Measurements from ENCODE around the gene TOR4A.

TOR4A gene

GRCh38 chr9:137272241-137273094, 5.1 kb upstream of the TOR4A start:
- H3K9me3 ChIP-seq (replicated peaks in 1 of 2; ENCODE audit: control insufficient read depth in 2 of 2, insufficient read depth in 1 of 2, low read depth in 1 of 2, low read length in 2 of 2) = no peaks in the 10 kb centered on the region
- peak overlapping the region; percentile 14 for H3K27ac ChIP-seq (replicated peaks; ENCODE audit: low read length)
- H3K4me3 ChIP-seq (ENCODE audit: low read length in 2 of 2) = peak overlapping the region in 1 of 2 donors; percentile 18
- H4K91ac ChIP-seq (ENCODE audit: low read depth, low read length, poor library complexity) = no peak overlapping the region
- no peaks in the 10 kb centered on the region for H3K27me3 ChIP-seq (ENCODE audit: control insufficient read depth in 3 of 3, insufficient read depth in 3 of 3, low read depth in 1 of 3, low read length in 3 of 3)
- H2AK5ac ChIP-seq (ENCODE audit: low read depth, low read length) = no peak overlapping the region
- H2BK120ac ChIP-seq (ENCODE audit: low read depth, low read length) = no peak overlapping the region
- WGBS, 2 donors (ENCODE audit: extremely low coverage in 2 of 2, insufficient read length in 2 of 2, insufficient replicate concordance in 1 of 2) = no CpG with 5 or more reads among the region's 39 CpGs
- no peak for DNase-seq (ENCODE audit: low spot score)
- H2BK12ac ChIP-seq (ENCODE audit: low read length) = no peak overlapping the region
- H2BK15ac ChIP-seq (ENCODE audit: low read length) = no peak overlapping the region
- peak overlapping the region; percentile 71 for H2BK5ac ChIP-seq (ENCODE audit: low read length)
- no peak overlapping the region for H3K4me2 ChIP-seq (ENCODE audit: insufficient read depth, low read length, poor library complexity, severe bottlenecking)
- no peak overlapping the region for H3K4ac ChIP-seq (ENCODE audit: low read length)
- peaks cover 10 to 14% of the 10 kb centered on the region in 2 donors for H3K4me1 ChIP-seq (ENCODE audit: control insufficient read depth in 2 of 2, insufficient read depth in 1 of 2, low read depth in 1 of 2, low read length in 2 of 2)
- H3K18ac ChIP-seq (ENCODE audit: low read length) = no peak overlapping the region
- peak overlapping the region; percentile 63 for H3K9ac ChIP-seq (ENCODE audit: low read depth, low read length, poor library complexity)
- peaks cover 4% of the 10 kb centered on the region for H3K79me1 ChIP-seq (ENCODE audit: low read depth, low read length)
- peaks cover 26 to 59% of the 10 kb centered on the region in 2 donors for H3K36me3 ChIP-seq (replicated peaks in 1 of 2; ENCODE audit: control insufficient read depth in 2 of 2, insufficient read depth in 2 of 2, low read length in 2 of 2)
- no peak overlapping the region for H3K14ac ChIP-seq (ENCODE audit: low read length)
- H2AFZ ChIP-seq (ENCODE audit: low read length) = no peak overlapping the region
- H3K23ac ChIP-seq (ENCODE audit: low read depth, low read length, poor library complexity) = peak overlapping the region; percentile 80
- H4K8ac ChIP-seq (ENCODE audit: low read depth, low read length) = no peak overlapping the region

DNA sequence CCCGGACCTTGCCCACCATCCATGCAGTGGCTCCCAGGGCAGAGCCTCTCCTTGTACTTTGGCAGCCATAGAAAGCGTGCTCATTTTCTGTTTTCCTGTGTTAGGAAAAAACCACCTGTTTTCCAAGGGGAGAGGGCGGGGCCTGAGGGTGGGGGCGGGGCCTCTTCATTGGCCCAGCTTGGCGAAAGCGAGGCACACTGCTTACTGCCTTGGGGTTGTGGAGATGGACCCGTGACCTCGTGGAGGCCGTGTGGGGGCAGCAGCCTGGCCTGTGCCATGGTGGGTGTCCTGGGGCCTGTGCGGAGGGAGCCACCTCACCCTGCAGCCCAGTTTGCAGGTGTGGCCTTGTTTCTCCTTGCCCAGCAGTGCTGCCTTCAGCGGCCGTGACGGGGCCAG, 4.4 kb upstream of the TOR4A start:
- H3K36me3 ChIP-seq (replicated peaks in 1 of 2; ENCODE audit: control insufficient read depth in 2 of 2, insufficient read depth in 2 of 2, low read length in 2 of 2) = peaks cover 26 to 53% of the 10 kb centered on the region in 2 donors
- peak overlapping the region; percentile 53 for H2BK5ac ChIP-seq (ENCODE audit: low read length)
- H4K8ac ChIP-seq (ENCODE audit: low read depth, low read length) = no peak overlapping the region
- H2AFZ ChIP-seq (ENCODE audit: low read length) = no peak overlapping the region
- H3K4me1 ChIP-seq (ENCODE audit: control insufficient read depth in 2 of 2, insufficient read depth in 1 of 2, low read depth in 1 of 2, low read length in 2 of 2) = peaks cover 11 to 18% of the 10 kb centered on the region in 2 donors
- H2BK15ac ChIP-seq (ENCODE audit: low read length) = no peak overlapping the region
- H3K79me1 ChIP-seq (ENCODE audit: low read depth, low read length) = peaks cover 4% of the 10 kb centered on the region
- no peak overlapping the region for H2BK120ac ChIP-seq (ENCODE audit: low read depth, low read length)
- no peak for DNase-seq (ENCODE audit: low spot score)
- no peak overlapping the region for H3K4me3 ChIP-seq (ENCODE audit: low read length in 2 of 2)
- H2AK5ac ChIP-seq (ENCODE audit: low read depth, low read length) = no peak overlapping the region
- H3K23ac ChIP-seq (ENCODE audit: low read depth, low read length, poor library complexity) = no peak overlapping the region
- H3K27ac ChIP-seq (replicated peaks; ENCODE audit: low read length) = no peak overlapping the region
- H3K9me3 ChIP-seq (replicated peaks in 1 of 2; ENCODE audit: control insufficient read depth in 2 of 2, insufficient read depth in 1 of 2, low read depth in 1 of 2, low read length in 2 of 2) = no peaks in the 10 kb centered on the region
- H3K4ac ChIP-seq (ENCODE audit: low read length) = no peak overlapping the region
- no peak overlapping the region for H3K18ac ChIP-seq (ENCODE audit: low read length)
- no peak overlapping the region for H3K4me2 ChIP-seq (ENCODE audit: insufficient read depth, low read length, poor library complexity, severe bottlenecking)
- H4K91ac ChIP-seq (ENCODE audit: low read depth, low read length, poor library complexity) = no peak overlapping the region
- H3K27me3 ChIP-seq (ENCODE audit: control insufficient read depth in 3 of 3, insufficient read depth in 3 of 3, low read depth in 1 of 3, low read length in 3 of 3) = peaks cover 0 to 4% (median 0%) of the 10 kb centered on the region in 3 experiments
- H2BK12ac ChIP-seq (ENCODE audit: low read length) = no peak overlapping the region
- no peak overlapping the region for H3K14ac ChIP-seq (ENCODE audit: low read length)
- WGBS, 2 donors (ENCODE audit: extremely low coverage in 2 of 2, insufficient read length in 2 of 2, insufficient replicate concordance in 1 of 2) = no CpG with 5 or more reads among the region's 13 CpGs
- H3K9ac ChIP-seq (ENCODE audit: low read depth, low read length, poor library complexity) = no peak overlapping the region

DNA sequence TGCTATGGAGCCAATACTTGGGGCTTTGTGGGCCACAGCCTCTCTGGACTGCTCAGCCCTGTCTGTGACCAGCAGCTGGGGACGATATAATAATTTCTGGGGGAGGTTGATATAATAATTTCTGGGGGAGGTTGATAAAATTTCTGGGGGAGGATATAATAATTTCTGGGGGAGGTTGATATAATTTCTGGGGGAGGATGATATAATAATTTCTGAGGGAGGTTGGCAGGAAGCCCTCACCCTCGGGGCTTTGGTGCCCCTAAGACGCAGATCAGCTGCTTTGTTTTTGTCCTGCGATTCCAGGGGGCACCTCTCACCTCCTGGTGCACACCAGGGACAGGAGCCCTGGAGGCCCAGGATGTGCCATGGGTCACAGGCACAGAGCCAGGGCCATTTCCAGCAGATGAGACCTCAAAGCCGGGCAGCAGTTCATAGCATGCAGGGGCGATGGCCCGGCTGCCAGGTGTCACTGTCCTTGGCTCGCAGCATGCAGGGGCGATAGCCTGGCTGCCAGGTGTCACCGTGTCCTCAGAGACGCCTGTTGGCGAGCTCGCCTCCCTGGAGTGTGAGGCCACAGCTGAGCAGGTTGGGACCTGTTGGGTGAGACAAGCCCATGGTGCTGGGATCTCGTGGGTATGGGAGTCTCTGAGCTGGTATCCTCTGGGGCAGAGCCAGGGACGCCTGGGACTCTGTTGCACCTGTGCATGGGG, 3.8 kb upstream of the TOR4A start:
- Histone ChIP-seq H2BK5ac (ENCODE audit: low read length) (no peak overlapping the region), H3K4ac (ENCODE audit: low read length) (no peak overlapping the region), H3K27ac (replicated peaks; ENCODE audit: low read length) (no peak overlapping the region), H3K4me3 (ENCODE audit: low read length in 2 of 2) (peak overlapping the region in 1 of 2 donors; percentile 61), H2AK5ac (ENCODE audit: low read depth, low read length) (no peak overlapping the region), H4K8ac (ENCODE audit: low read depth, low read length) (peak overlapping the region; percentile 82), H3K27me3 (ENCODE audit: control insufficient read depth in 3 of 3, insufficient read depth in 3 of 3, low read depth in 1 of 3, low read length in 3 of 3) (peaks cover 0 to 10% (median under 1%) of the 10 kb centered on the region in 3 experiments), H2BK12ac (ENCODE audit: low read length) (no peak overlapping the region), H3K9ac (ENCODE audit: low read depth, low read length, poor library complexity) (peak overlapping the region; percentile 79), H2AFZ (ENCODE audit: low read length) (no peak overlapping the region), H3K4me1 (ENCODE audit: control insufficient read depth in 2 of 2, insufficient read depth in 1 of 2, low read depth in 1 of 2, low read length in 2 of 2) (peaks cover 11 to 18% of the 10 kb centered on the region in 2 donors), H3K23ac (ENCODE audit: low read depth, low read length, poor library complexity) (no peak overlapping the region), H3K36me3 (replicated peaks in 1 of 2; ENCODE audit: control insufficient read depth in 2 of 2, insufficient read depth in 2 of 2, low read length in 2 of 2) (peaks cover 25 to 46% of the 10 kb centered on the region in 2 donors), H3K4me2 (ENCODE audit: insufficient read depth, low read length, poor library complexity, severe bottlenecking) (no peak overlapping the region), H2BK120ac (ENCODE audit: low read depth, low read length) (no peak overlapping the region), H3K14ac (ENCODE audit: low read length) (no peak overlapping the region), H3K9me3 (replicated peaks in 1 of 2; ENCODE audit: control insufficient read depth in 2 of 2, insufficient read depth in 1 of 2, low read depth in 1 of 2, low read length in 2 of 2) (peaks cover 0 to under 1% of the 10 kb centered on the region in 2 donors), H3K18ac (ENCODE audit: low read length) (no peak overlapping the region), H4K91ac (ENCODE audit: low read depth, low read length, poor library complexity) (peak overlapping the region; percentile 53), H2BK15ac (ENCODE audit: low read length) (no peak overlapping the region), H3K79me1 (ENCODE audit: low read depth, low read length) (peaks cover 4% of the 10 kb centered on the region)
- DNase-seq (ENCODE audit: low spot score) = no peak
- WGBS, 2 donors (ENCODE audit: extremely low coverage in 2 of 2, insufficient read length in 2 of 2, insufficient replicate concordance in 1 of 2) = no CpG with 5 or more reads among the region's 15 CpGs

GRCh38 chr9:137275203-137275587, 2.3 kb upstream of the TOR4A start:
- no CpG with 5 or more reads among the region's 10 CpGs for WGBS, 2 donors (ENCODE audit: extremely low coverage in 2 of 2, insufficient read length in 2 of 2, insufficient replicate concordance in 1 of 2)

More at GRCh38 chr9:137275203-137275587, 2.3 kb upstream of the TOR4A start:
- H3K9me3 ChIP-seq (replicated peaks in 1 of 2; ENCODE audit: control insufficient read depth in 2 of 2, insufficient read depth in 1 of 2, low read depth in 1 of 2, low read length in 2 of 2) = peaks cover 3 to 12% of the 10 kb centered on the region in 2 donors
- peak overlapping the region; percentile 73 for H3K23ac ChIP-seq (ENCODE audit: low read depth, low read length, poor library complexity)
- no peak overlapping the region for H3K4me2 ChIP-seq (ENCODE audit: insufficient read depth, low read length, poor library complexity, severe bottlenecking)
- peak overlapping the region; percentile 21 for H3K14ac ChIP-seq (ENCODE audit: low read length)
- H3K79me1 ChIP-seq (ENCODE audit: low read depth, low read length) = peaks cover 9% of the 10 kb centered on the region
- no peak overlapping the region for H3K4me3 ChIP-seq (ENCODE audit: low read length in 2 of 2)
- H3K18ac ChIP-seq (ENCODE audit: low read length) = no peak overlapping the region
- H2BK120ac ChIP-seq (ENCODE audit: low read depth, low read length) = no peak overlapping the region
- no peak overlapping the region for H2AFZ ChIP-seq (ENCODE audit: low read length)
- H2AK5ac ChIP-seq (ENCODE audit: low read depth, low read length) = peak overlapping the region; percentile 86
- no peak overlapping the region for H4K8ac ChIP-seq (ENCODE audit: low read depth, low read length)
- peaks cover 11 to 18% of the 10 kb centered on the region in 2 donors for H3K4me1 ChIP-seq (ENCODE audit: control insufficient read depth in 2 of 2, insufficient read depth in 1 of 2, low read depth in 1 of 2, low read length in 2 of 2)
- H3K27ac ChIP-seq (replicated peaks; ENCODE audit: low read length) = peak overlapping the region; percentile 22
- H3K27me3 ChIP-seq (ENCODE audit: control insufficient read depth in 3 of 3, insufficient read depth in 3 of 3, low read depth in 1 of 3, low read length in 3 of 3) = peaks cover 0 to 24% (median 9%) of the 10 kb centered on the region in 3 experiments
- no peak overlapping the region for H3K9ac ChIP-seq (ENCODE audit: low read depth, low read length, poor library complexity)
- H3K4ac ChIP-seq (ENCODE audit: low read length) = peak overlapping the region; percentile 66
- peak overlapping the region; percentile 39 for H2BK5ac ChIP-seq (ENCODE audit: low read length)
- no peak for DNase-seq (ENCODE audit: low spot score)
- H2BK15ac ChIP-seq (ENCODE audit: low read length) = peak overlapping the region; percentile 85
- no peak overlapping the region for H2BK12ac ChIP-seq (ENCODE audit: low read length)
- H3K36me3 ChIP-seq (replicated peaks in 1 of 2; ENCODE audit: control insufficient read depth in 2 of 2, insufficient read depth in 2 of 2, low read length in 2 of 2) = peaks cover 25 to 33% of the 10 kb centered on the region in 2 donors
- no peak overlapping the region for H4K91ac ChIP-seq (ENCODE audit: low read depth, low read length, poor library complexity)
